ENCODE measurements around the gene TRIM47.

GRCh38 chr17:75877752-75878173 lies 618 bp downstream of the TRIM47 start:
- no peak for TF ChIP-seq EZH2 (optimal IDR thresholded peaks at IDR 0.05; ENCODE audit: low read depth, low read length)
- peak; percentile 38 for TF ChIP-seq CTCF (IDR thresholded peaks at IDR 0.05; ENCODE audit: low read length)
- TF ChIP-seq EZH2phosphoT487 (IDR thresholded peaks at IDR 0.05; ENCODE audit: low read length): no peak

Data from MM.1S (cell line).